Activated naive CD4-positive, alpha-beta T cell treated with anti-CD3 and anti-CD28 coated beads, Interleukin-2, amount 50 U/mL, for 72 hours (primary cell): ENCODE results near the gene IKZF3. TPM values are rescaled to one million over a fixed set of nuclear protein-coding genes. Genes with fewer than 3 reads are reported as not detected.

ENCODE experiments used
- ATAC-seq, 2 donors: fragments of 150-1000 bp; cut with Tn5 transposase; 2 replicates each; pipeline ENCODE4 v1.10.0; 2021; ENCODE audit warnings: mild to moderate bottlenecking in 2 of 2, moderate library complexity in 2 of 2
- DNase-seq, 2 donors: peaks; one replicate each; pipeline ENCODE4 v3.0.0; 2021 to 2022; ENCODE audit warnings: low spot score in 2 of 2
- H3K27ac Mint-ChIP-seq, 2 donors: one replicate each; pipeline ENCODE4 v1.8.0; 2022; ENCODE audit warnings: mild to moderate bottlenecking in 2 of 2, mixed read lengths in 2 of 2
- H3K36me3 Mint-ChIP-seq, 2 donors: one replicate each; pipeline ENCODE4 v1.8.0; 2022; ENCODE audit warnings: mixed read lengths in 2 of 2
- H3K9me3 Mint-ChIP-seq, 2 donors: one replicate each; pipeline ENCODE4 v1.8.0; 2022; ENCODE audit warnings: mixed read lengths in 2 of 2
- total RNA-seq, 2 donors: library from RNA; stranded (reverse); gene quantifications; one replicate each; pipeline ENCODE4 v1.2.3, GENCODE V29; 2022

IKZF3 gene
- total RNA-seq, 2 donors from 2014 or later, result 37.6 to 60.8 TPM

GRCh38 chr17:39746145-39746461 is 118.0 kb downstream of the IKZF3 start:
- no peak for DNase-seq
- Mint-ChIP-seq H3K36me3 (no peaks in the 10 kb centered on the region), H3K27ac (peak overlapping the region in 1 of 2 donors; percentile 70), H3K9me3 (no peaks in the 10 kb centered on the region)
- no peak for ATAC-seq

GRCh38 chr17:39745335-39746144 is 118.6 kb downstream of the IKZF3 start:
- Mint-ChIP-seq H3K27ac (peak overlapping the region in 1 of 2 donors; percentile 70), H3K36me3 (no peaks in the 10 kb centered on the region), H3K9me3 (no peaks in the 10 kb centered on the region)
- ATAC-seq, result no peak
- no peak for DNase-seq

DNA sequence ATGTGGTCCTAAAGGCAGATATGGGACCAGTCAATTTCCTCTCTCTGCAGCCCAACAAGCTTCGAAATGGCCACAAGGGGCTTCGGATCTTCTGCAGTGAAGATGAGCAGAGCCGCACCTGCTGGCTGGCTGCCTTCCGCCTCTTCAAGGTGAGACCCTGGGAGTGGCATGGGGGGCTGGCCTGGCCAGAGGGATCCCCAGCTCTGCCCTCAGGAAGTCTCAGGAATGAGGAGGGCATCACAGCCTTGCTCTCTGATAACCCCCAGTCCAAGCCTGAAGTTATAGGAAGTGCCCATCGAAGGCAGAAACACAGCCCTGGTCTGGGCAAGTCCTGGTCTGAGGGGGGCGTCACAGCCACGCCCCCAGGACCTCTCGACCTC is 119.3 kb downstream of the IKZF3 start:
- DNase-seq, result no peak
- Mint-ChIP-seq H3K36me3 (no peaks in the 10 kb centered on the region), H3K27ac (no peak overlapping the region), H3K9me3 (no peaks in the 10 kb centered on the region)
- ATAC-seq, result no peak

DNA sequence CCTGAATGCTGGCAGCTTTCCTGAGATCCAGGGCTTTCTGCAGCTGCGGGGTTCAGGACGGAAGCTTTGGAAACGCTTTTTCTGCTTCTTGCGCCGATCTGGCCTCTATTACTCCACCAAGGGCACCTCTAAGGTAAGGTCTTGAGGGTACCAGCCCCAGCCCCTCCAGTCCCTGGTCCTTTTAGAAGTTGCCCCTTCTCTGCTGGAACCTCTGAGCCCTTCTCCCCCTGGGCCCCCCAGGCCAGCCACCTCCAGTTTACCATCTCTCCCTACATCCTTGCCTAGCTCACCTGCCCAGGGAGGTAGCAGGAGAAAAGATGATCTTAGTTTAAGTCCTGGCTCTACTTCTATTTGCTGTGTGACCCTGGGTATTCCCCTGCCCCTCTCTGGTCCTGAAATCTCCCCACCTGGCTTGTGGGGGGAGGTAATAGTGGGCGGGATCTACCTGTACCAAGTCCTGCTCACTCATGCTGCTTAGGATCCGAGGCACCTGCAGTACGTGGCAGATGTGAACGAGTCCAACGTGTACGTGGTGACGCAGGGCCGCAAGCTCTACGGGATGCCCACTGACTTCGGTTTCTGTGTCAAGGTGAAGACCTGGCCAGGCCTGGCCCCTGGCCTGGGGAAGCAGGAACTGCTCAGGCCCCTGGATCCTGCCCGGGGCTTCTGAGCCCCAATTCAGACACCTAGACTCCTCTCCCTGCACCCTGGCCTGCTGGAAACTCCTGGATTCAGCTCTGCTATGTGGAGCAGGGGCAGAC is 119.9 kb downstream of the IKZF3 start:
- no peak for ATAC-seq
- Mint-ChIP-seq H3K27ac (no peak overlapping the region), H3K36me3 (no peaks in the 10 kb centered on the region), H3K9me3 (no peaks in the 10 kb centered on the region)
- no peak for DNase-seq

- no peaks in the 10 kb centered on the region for H3K36me3 Mint-ChIP-seq
- no peaks in the 10 kb centered on the region for H3K9me3 Mint-ChIP-seq
- ATAC-seq, result no peak
- H3K27ac Mint-ChIP-seq, result no peak overlapping the region
- DNase-seq, result no peak
Measured at GRCh38 chr17:39742856-39743436, 121.2 kb downstream of the IKZF3 start.

GRCh38 chr17:39742126-39742855 is 121.8 kb downstream of the IKZF3 start:
- ATAC-seq, result no peak
- DNase-seq, result no peak
- H3K27ac Mint-ChIP-seq, result no peak overlapping the region
- no peaks in the 10 kb centered on the region for H3K36me3 Mint-ChIP-seq
- no peaks in the 10 kb centered on the region for H3K9me3 Mint-ChIP-seq

- Mint-ChIP-seq H3K9me3 (no peaks in the 10 kb centered on the region), H3K36me3 (no peaks in the 10 kb centered on the region), H3K27ac (no peak overlapping the region)
- ATAC-seq (no peak), DNase-seq (no peak)
Measured at GRCh38 chr17:39740357-39741111, 123.6 kb downstream of the IKZF3 start.

- no peaks in the 10 kb centered on the region for H3K9me3 Mint-ChIP-seq
- ATAC-seq (no peak), DNase-seq (no peak)
- H3K27ac Mint-ChIP-seq, result no peak overlapping the region
- H3K36me3 Mint-ChIP-seq, result no peaks in the 10 kb centered on the region
Measured at GRCh38 chr17:39739885-39740356, 124.2 kb downstream of the IKZF3 start.

DNA sequence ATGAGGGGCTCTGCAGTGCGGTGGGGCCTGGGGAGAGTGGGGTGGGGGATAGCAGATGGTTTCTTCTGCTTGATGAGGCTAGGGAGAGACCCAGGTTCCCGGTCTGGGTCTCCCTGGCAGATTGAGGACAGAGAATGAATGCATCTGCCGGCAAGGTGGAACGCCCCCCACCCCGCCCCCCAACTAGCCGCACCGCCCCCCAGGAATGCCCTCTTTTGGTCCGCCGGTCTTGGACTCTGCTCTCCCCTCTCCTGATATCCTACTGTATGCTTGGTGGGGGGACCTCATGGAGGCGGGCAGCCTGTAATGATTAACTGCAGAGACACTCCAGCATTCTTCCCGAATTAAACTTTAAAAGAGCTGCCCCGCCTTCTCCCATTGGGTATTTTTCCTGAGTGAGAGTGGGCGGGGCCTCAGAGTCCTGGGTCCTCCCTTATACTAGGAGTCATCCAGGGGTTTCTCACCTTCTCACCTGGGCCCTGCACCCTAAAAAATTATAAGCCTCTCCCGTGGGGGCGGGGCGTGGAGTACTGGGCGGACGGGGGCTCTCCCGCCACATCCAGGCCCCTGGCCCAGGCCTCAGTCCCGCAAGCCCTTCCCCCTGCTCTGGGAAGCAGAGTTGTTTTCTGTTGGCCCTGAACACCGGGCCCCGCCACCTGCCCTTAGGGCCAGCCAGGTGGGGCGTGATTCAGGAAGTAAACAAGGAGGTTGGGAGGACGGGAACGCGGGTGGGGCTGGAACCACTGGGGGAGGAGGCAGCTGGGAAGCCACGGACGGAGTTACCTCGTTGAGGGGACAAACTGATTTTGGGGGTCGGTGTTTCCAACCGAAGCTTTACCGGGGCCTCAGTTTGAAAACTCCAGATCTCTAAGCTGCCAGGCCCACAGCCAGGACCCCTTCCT is 124.9 kb downstream of the IKZF3 start:
- Mint-ChIP-seq H3K36me3 (no peaks in the 10 kb centered on the region), H3K9me3 (no peaks in the 10 kb centered on the region), H3K27ac (peak overlapping the region in 1 of 2 donors; percentile 37)
- ATAC-seq (peak in 1 of 2 donors; percentile 30), DNase-seq (no peak)

DNA sequence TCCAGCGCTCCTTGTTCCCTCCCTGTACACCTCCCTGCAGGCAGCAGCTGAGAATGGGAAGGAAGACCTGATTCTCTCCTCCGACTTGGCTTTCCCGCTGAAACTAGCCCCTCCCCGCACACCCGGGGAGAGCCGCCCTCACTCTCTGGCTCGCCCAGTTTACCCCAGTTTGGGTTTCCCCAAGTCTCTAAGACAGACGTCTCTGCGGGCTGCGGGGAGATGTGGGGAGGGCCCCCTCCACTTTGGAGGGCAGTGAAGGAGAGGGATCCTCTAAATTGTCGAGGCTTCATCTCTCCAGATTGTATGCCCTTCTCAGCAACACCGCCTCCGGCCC is 125.6 kb downstream of the IKZF3 start:
- H3K9me3 Mint-ChIP-seq, result no peaks in the 10 kb centered on the region
- DNase-seq, result peak; percentile 39 to 76

DNA sequence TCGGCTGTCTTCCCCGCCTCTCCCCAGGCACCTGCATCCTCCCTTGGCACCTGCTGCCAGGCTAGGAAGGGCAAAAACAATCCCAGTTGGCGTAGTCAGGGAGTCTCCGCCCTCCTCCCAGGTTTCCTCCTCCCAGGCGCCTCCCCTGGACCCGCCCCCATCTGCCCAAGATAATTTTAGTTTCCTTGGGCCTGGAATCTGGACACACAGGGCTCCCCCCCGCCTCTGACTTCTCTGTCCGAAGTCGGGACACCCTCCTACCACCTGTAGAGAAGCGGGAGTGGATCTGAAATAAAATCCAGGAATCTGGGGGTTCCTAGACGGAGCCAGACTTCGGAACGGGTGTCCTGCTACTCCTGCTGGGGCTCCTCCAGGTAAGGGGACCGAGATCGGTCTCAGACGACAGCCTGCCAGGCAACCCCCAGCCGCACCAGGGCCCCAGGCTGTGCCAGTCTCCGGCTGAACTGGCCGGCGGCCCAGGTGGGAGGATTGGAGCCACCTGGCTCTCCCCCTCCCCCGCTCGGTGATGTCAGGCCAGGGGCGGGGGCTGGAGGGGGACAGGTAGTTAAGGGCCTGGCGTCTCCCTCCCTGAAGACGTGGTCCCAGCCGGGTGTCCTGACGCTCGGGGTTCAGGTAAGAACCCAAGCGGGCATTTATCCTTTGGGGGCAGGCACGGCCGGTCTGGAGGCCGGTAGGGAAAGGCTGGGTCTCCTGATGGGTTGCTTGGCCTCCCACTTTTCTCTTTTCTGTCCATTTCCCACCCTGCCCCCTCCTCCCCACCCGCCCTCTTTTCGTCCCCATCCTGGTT is 126.1 kb downstream of the IKZF3 start, which contains the start of gene GRB7:
Gene GRB7, plus strand, starts transcription at position 179 of the 808 bp plus-strand sequence. CDS start 4,364 bp downstream, outside the sequence.
- Mint-ChIP-seq H3K9me3 (no peaks in the 10 kb centered on the region), H3K27ac (peak within 1 kb of the TSS in 1 of 2 donors; percentile 37), H3K36me3 (no peaks in the 10 kb centered on the region)
- DNase-seq (no peak), ATAC-seq (peak; percentile 17 to 23)

More for the DNA sequence above, 125.6 kb downstream of the IKZF3 start:
- peak overlapping the region in 1 of 2 donors; percentile 37 for H3K27ac Mint-ChIP-seq
- ATAC-seq, result peak; percentile 71 to 99
- H3K36me3 Mint-ChIP-seq, result no peaks in the 10 kb centered on the region

DNA sequence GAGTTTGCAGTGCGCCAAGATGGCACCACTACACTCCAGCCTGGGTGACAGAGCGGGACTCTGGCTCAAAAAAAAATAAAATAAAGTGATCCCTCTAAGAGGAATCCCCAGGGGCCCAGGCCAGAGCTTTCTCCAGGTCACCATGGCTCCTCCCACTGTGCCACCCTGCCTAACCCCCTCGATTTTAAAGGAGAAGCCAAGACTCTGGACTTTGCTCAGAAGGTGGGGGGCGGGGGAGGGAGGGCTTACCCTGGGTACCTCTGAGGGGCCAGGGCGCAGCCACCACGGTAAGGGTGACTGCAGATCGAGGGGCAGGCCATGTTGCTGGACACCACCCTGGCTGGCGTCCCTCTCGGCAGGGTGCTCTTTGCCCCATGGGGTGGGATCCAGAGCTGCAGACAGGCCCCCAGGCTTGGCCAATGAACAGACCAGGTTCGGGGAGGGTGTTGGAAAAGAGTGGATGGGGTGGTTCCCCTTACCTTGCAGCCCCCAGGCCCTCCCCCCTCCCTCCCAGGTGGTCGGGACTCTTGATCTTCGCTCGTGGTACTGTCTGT is 126.8 kb downstream of the IKZF3 start:
- H3K9me3 Mint-ChIP-seq, result no peaks in the 10 kb centered on the region
- ATAC-seq, result no peak
- H3K36me3 Mint-ChIP-seq, result no peaks in the 10 kb centered on the region
- no peak for DNase-seq
- H3K27ac Mint-ChIP-seq, result no peak overlapping the region

GRCh38 chr17:39736319-39737165 is 127.6 kb downstream of the IKZF3 start:
- H3K27ac Mint-ChIP-seq, result no peak overlapping the region
- DNase-seq (no peak), ATAC-seq (no peak)
- no peaks in the 10 kb centered on the region for H3K36me3 Mint-ChIP-seq
- H3K9me3 Mint-ChIP-seq, result no peaks in the 10 kb centered on the region

GRCh38 chr17:39735882-39736281 is 128.2 kb downstream of the IKZF3 start:
- DNase-seq (no peak), ATAC-seq (no peak)
- no peaks in the 10 kb centered on the region for H3K36me3 Mint-ChIP-seq
- H3K9me3 Mint-ChIP-seq, result no peaks in the 10 kb centered on the region
- H3K27ac Mint-ChIP-seq, result no peak overlapping the region
